T-helper 1 cell treated with Interleukin-12 subunit alpha and Interleukin-12 subunit beta and Interleukin-4 antibody, amounts not matched to agents 30 μg/mL and 1 μg/mL, for 36 hours (primary cell): Measurements from ENCODE around the gene LRRFIP1.
"Not testable (repeated sequence)": the region's sequence is repeated elsewhere in the genome, so short reads cannot be mapped to it uniquely, and the experiment has no call there.

ENCODE experiments used
- H3K27ac Mint-ChIP-seq: one replicate; pipeline ENCODE4 v1.8.0; 2021; ENCODE audit warnings: mild to moderate bottlenecking, mixed read lengths
- H3K27me3 Mint-ChIP-seq: one replicate; pipeline ENCODE4 v1.8.0; 2021; ENCODE audit warnings: low read depth, mixed read lengths
- H3K36me3 Mint-ChIP-seq: one replicate; pipeline ENCODE4 v1.8.0; 2021; ENCODE audit warnings: low read depth, mixed read lengths
- H3K4me1 Mint-ChIP-seq: one replicate; pipeline ENCODE4 v1.8.0; 2021; ENCODE audit warnings: low read depth, mixed read lengths
- H3K4me3 Mint-ChIP-seq: one replicate; pipeline ENCODE4 v1.8.0; 2021; ENCODE audit warnings: mild to moderate bottlenecking, moderate library complexity, mixed read lengths
- H3K9me3 Mint-ChIP-seq: one replicate; pipeline ENCODE4 v1.8.0; 2021; ENCODE audit warnings: mixed read lengths

Gene LRRFIP1

DNA sequence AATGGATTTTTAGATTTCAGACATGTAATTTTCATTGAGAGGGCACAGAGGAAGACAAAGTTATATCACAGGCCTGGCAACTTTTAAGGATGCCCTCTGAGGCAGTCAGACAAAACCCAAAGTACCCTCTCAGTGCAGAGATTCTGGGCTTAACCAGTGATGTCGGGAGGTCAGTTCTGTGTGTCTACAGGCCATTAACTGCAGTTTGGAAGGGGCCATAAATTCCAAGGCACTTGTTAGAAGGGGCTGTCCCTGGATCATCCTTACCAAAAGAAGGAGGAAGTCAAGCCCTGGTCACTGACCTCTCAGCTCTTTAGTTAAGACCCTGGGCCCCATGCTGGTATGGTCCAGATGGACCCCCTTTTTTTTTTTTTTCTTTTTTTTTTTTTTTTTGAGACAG is 60.7 kb downstream of the LRRFIP1 start:
- Mint-ChIP-seq H3K9me3 (no peaks in the 10 kb centered on the region), H3K4me3 (peak overlapping the region; percentile 82), H3K27me3 (no peaks in the 10 kb centered on the region), H3K27ac (peak overlapping the region; percentile 100), H3K4me1 (peaks cover 40% of the 10 kb centered on the region), H3K36me3 (peaks cover 1% of the 10 kb centered on the region)

DNA sequence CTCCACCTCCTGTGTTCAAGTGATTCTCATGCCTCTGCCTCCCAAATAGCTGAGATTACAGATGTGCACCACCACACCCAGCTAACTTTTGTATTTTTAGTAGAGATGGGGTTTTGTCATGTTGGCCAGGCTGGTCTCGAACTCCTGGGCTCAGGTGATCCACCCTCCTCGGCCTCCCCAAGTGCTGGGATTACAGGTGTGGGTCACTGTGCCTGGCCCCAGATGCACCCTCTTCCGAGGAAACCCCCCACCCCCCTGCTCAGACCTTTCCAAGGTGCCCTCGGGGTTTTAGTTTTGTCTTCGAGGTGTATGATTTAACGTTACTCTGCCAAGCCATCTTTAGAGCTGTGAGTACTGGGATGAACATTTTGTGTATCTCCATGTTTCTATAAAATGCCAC is 61.2 kb downstream of the LRRFIP1 start:
- H3K9me3 Mint-ChIP-seq, H3K4me3 Mint-ChIP-seq, H3K27me3 Mint-ChIP-seq, H3K36me3 Mint-ChIP-seq: not testable (repeated sequence)
- H3K27ac Mint-ChIP-seq = peak overlapping the region; percentile 100
- H3K4me1 Mint-ChIP-seq = peaks cover 44% of the 10 kb centered on the region

DNA sequence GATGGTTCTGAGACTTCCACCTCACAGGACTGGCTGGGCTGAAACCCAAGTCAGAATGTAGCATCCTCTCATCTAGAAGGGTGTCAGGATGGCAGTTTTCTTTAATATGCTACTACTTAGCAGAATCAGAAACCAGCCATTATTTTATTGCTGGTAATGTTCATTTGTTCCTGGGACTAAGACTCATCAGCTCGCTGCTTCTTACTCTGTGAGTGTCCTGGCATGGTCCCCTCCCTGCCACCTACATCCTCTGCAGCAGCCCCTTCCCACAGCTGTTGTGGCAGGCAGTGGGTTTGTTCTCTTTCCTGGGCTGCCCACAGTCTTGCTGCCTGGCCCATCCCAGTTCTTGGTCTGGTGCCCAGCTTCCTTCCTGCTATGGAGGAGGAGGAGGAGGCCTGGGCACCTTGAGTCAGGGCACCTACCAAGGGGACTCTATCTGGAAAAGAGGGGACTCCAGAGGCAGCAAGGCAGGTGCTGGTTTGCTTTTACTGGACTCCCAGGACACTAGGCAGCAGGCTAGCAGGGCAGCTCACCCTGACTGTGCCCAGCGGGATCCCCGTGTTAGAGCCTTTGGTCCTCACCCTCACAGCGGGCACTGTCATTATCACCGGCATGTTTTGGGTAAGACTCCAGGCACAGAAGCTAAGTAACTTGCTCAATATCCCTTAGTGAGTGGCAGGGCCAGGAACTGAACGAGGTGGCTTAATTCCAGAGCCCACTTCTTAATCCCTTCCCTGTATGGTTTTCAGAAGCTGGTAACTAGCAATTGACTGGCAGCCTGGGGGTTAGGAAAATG is 62.1 kb downstream of the LRRFIP1 start:
- H3K4me3 Mint-ChIP-seq = peak overlapping the region; percentile 75
- H3K4me1 Mint-ChIP-seq = peaks cover 52% of the 10 kb centered on the region
- no peaks in the 10 kb centered on the region for H3K27me3 Mint-ChIP-seq
- peak overlapping the region; percentile 78 for H3K27ac Mint-ChIP-seq
- no peaks in the 10 kb centered on the region for H3K9me3 Mint-ChIP-seq
- H3K36me3 Mint-ChIP-seq = peaks cover 14% of the 10 kb centered on the region

DNA sequence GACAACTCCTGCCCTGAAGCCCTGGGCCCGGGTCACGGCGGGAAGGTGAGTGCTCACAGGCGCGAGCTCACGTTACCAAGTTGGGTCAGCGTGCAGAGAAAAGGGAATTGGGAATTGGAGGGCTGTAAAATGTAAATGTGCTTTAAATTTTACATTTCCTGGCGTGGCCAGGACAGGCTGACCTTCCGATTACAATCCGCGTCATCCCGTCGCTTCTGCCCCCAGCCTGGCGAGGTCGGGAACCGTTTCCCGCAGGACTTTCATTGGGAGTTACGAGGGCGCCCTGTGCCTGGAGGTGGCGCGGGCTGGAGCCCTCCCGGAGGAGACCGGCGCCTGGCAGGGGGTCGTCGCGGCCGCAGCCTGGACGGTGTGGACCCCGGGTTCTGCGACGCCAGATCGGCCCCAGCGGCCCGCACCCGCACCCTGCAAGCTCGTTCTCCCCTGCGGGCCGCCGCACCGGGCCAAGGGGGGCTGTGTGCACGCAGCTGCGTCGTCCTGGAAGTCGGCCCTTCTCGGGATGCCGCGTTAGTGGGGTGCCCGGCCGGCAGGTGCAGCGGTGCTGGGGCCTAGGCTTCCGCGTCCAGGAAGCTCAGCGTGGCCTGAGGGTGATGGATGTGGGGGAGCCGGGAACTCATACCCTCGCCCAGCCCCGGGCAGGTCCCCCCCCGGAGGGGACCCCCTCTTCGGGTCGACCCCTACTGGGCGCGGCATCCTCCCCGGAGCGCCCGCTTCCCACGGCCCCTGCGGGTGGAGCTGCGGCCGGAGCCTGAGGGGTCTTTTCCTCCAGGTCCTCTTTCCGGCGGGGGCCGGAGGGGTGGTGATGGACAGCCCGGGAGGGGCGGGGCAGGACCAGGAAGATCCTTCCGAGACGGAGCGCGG is 63.9 kb downstream of the LRRFIP1 start:
- Mint-ChIP-seq H3K27ac (peak overlapping the region; percentile 55), H3K36me3 (peaks cover 12% of the 10 kb centered on the region), H3K4me1 (peaks cover 59% of the 10 kb centered on the region)

DNA sequence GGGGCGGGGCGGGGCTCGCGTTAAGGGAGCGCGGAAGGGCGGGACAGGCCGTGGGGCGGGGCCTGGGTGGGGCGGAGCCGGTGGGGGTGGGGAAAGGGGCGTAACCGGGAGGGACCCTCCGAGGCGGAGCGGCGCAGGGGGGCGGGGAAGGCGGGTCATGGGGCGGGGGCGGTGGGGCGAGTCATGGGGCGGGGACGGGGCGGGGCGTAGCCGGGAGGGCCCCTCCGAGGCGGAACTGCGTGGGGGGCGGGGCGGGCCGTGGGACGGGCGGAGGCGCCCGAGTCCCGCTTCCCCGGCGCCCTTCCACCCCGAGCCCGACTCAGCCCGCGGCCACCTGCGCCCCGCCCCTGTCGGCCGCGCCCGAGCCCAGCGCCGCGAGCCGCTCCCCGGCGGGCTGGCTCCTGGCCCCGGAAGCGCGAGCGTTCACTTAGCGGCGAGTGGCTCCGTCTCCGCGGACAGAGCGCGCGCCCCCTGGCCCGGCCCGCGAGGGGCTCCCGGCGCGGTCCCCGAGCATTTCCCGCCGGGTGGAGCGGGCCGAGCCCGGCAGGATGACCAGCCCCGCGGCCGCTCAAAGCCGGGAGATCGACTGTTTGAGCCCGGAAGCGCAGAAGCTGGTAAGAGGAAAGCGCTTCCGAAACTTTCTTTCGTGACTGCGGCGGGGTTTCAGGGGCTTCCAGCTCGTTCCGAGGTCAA is 64.7 kb downstream of the LRRFIP1 start:
- Mint-ChIP-seq H3K4me3 (peak overlapping the region; percentile 97), H3K9me3 (no peaks in the 10 kb centered on the region), H3K4me1 (peaks cover 57% of the 10 kb centered on the region), H3K27ac (peak overlapping the region; percentile 88), H3K27me3 (no peaks in the 10 kb centered on the region), H3K36me3 (peaks cover 12% of the 10 kb centered on the region)

More for the DNA sequence above, 63.9 kb downstream of the LRRFIP1 start:
- no peaks in the 10 kb centered on the region for H3K27me3 Mint-ChIP-seq
- peak overlapping the region; percentile 75 for H3K4me3 Mint-ChIP-seq
- no peaks in the 10 kb centered on the region for H3K9me3 Mint-ChIP-seq

DNA sequence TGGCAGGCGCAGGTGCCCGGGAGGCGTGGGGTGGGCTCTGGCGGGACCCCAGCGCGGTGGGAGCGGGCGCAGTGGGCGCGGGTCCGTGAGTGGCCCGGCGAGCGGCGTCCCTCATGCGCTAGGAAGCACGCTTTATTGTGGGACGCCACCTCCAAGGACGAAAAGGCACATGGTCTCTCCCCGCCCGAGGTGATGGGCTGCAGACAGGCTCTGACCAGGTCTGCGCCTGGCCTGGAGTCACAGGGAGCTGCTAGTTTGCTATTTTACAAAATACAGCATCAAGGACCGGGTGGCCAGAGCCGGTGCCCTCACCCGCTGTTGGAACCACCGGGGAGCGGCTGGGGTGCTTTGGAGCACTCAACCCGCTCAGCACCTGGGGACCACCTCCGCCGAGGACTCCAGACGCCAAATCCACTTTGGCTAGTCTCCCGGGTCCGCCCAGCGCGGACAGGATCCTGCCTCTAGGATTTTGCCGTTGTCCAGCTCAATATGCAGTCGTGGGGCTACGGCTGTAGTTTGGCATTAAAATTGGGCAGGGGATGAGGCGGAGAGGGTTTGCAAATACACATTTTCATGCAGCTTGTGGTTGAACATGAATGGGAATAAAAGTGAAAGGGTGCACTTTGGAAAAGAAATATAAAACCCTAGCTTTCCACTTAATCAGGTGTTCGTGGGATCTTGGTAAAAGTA is 65.4 kb downstream of the LRRFIP1 start:
- Mint-ChIP-seq H3K27ac (peak overlapping the region; percentile 88), H3K4me1 (peaks cover 58% of the 10 kb centered on the region), H3K9me3 (no peaks in the 10 kb centered on the region), H3K36me3 (peaks cover 13% of the 10 kb centered on the region), H3K27me3 (no peaks in the 10 kb centered on the region), H3K4me3 (peak overlapping the region; percentile 97)

DNA sequence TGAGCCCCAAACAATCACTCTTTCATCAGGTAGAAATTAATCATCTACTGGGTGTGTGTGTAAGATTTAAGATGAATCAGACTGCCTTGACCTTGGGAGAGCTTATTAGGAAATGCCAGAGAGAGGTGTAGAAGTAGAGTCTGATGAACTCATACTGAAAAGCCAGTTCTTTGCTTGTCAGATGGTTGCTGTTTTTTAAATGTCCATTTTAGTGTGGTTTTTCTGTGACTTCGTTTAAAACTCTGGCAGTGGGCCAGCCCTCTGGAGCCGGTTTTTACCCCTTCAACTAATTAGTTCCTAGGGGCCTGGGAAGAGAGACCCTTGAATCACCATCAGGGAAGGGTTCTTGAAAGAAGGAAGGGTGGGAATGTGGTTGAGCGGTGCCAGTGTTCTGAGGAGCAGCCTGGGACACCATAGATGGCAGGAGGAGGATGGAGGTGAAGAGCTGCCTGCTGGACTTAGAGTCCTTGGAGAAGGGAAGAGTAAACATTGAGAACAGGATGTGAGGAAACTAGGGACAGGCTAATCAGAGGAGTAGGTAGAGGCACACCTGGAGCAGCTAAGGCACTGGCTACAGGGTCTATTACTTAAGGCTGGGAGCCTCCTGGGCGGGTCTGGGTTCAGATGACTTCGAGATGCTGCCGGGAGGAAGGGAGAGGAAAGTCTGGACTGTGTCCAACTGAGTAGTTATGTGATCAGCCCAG is 66.1 kb downstream of the LRRFIP1 start:
- Mint-ChIP-seq H3K4me3 (peak overlapping the region; percentile 97), H3K27me3 (no peaks in the 10 kb centered on the region), H3K27ac (peak overlapping the region; percentile 88), H3K36me3 (peaks cover 15% of the 10 kb centered on the region), H3K9me3 (no peaks in the 10 kb centered on the region), H3K4me1 (peaks cover 62% of the 10 kb centered on the region)

DNA sequence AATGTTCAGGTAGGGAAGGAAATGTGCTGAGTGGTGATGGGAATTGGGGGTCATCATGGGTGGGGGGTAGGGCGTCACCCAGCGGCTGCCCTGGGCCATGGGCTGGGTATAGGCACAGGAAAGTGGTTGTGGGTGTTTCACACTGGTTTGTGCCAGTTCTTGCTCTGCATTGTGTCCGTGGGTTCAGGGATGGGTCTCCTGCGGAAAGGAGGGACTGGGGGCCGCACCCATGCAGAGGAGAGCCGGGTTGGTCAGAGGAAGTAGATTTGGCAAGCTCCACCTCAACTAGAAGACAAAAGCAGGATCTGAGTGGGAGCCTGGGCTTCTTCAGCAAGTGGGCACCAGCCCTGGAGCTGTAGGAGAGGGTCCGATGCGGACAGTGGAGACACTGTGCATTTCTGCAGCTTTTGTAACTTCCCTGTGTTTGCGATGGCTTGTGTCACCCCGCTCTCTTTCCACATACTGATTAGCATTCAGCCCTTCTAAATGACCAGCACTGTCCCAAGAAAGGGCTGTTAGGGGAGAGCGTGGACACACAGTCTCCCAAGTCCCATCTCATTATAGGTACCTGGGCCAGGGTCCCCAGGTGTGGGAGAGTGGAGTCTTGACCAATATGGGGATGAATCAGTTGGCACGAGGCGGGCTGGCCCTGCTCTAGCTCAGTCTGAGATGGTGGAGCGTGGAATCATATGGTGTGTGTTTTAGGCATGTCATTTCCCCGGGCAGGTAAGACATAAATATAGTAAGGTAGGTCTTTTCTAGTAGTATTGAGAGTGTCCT is 67.2 kb downstream of the LRRFIP1 start:
- H3K4me1 Mint-ChIP-seq = peaks cover 58% of the 10 kb centered on the region
- peaks cover 17% of the 10 kb centered on the region for H3K36me3 Mint-ChIP-seq
- H3K9me3 Mint-ChIP-seq = no peaks in the 10 kb centered on the region
- H3K27ac Mint-ChIP-seq = peak overlapping the region; percentile 88
- peak overlapping the region; percentile 97 for H3K4me3 Mint-ChIP-seq
- H3K27me3 Mint-ChIP-seq = no peaks in the 10 kb centered on the region

DNA sequence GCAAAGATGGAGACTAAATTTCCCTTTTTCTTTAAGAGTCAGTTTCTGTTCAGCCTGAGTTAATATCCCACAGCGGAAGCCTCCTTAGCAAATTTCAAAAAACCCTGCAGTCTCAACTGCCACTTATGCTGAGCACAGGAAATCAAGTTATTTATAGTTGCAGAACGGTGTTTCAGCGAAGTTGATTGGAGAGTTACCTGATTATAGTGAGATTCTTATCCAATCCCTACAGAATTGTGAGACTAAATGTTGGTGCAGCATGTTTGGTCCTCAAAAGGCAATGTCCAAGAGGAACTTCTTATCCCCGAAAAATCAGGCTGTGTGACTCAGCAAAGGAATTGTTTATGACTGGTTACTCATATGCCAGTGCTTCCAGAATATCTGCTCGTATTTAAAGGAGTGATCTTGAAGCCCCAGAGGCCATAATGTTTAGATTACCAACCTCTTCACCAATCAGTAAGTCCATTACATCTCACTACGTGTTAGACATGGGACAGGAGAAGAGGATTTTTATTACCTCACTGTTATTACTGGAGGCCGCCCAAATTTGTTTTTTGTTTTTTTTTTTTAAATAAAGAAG is 67.9 kb downstream of the LRRFIP1 start:
- Mint-ChIP-seq H3K27ac (peak overlapping the region; percentile 88), H3K27me3 (no peaks in the 10 kb centered on the region), H3K36me3 (peaks cover 17% of the 10 kb centered on the region), H3K4me1 (peaks cover 58% of the 10 kb centered on the region), H3K4me3 (peak overlapping the region; percentile 97), H3K9me3 (no peaks in the 10 kb centered on the region)

DNA sequence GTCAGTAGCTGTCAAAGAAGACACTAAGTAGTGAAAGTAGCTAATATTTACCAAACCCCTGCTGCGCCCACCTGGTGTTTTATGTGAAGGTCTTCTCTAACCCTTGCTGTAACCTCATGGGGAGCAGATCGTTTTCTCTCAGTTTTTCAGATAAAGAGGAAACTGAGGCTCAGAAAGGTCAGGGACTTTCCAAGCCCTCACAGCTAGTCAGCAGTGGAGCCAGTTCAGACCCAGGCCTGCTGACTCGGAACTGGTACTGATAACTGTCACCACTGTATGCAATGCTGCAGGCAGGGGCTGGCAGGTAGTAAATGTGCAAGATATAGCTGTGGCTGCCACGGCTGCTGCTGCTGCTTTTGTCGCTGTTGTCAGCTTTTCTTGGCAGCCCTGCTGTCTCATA is 69.1 kb downstream of the LRRFIP1 start:
- peak overlapping the region; percentile 97 for H3K4me3 Mint-ChIP-seq
- H3K36me3 Mint-ChIP-seq = peaks cover 20% of the 10 kb centered on the region
- no peaks in the 10 kb centered on the region for H3K27me3 Mint-ChIP-seq
- H3K27ac Mint-ChIP-seq = peak overlapping the region; percentile 88
- H3K4me1 Mint-ChIP-seq = peaks cover 66% of the 10 kb centered on the region
- H3K9me3 Mint-ChIP-seq = no peaks in the 10 kb centered on the region

DNA sequence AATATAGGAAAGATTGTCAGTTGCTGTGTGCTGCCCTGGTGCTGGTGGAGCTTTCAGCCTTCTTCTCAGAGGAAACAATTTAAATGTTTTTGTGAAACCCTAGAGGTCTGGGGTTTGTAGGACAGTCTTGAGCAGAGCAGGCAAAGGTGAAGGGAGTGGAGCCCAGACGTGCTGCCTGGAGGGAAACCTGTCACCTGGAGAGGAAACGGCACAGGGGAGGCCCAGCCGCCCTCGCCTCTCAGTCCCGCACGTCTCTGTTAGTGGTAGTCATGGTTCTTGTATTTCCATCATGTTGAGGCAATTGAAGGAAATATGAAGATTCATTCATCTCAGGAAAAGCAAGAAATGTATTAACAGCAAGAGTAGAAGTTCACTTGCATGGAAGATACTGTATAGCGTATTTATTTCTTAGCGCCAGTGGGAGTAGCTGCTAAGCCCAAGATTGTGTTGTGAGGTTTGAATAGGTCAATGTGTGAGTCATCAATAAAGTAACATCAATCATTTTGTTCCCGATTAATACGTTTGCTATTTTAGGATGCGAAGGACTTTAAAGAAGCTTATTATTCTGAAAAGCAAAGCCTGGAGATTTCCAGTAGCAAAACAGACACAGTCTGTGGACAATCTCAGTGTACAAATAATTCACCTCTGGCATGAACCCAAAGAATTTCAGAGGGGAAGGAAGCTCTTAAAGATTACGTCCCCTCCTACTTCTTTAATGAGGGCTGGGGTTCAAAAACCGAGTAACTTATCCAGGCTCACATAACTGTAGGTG is 70.4 kb downstream of the LRRFIP1 start:
- Mint-ChIP-seq H3K4me1 (peaks cover 79% of the 10 kb centered on the region), H3K4me3 (peak overlapping the region; percentile 97), H3K36me3 (peaks cover 20% of the 10 kb centered on the region), H3K27me3 (no peaks in the 10 kb centered on the region), H3K9me3 (no peaks in the 10 kb centered on the region), H3K27ac (peak overlapping the region; percentile 88)

DNA sequence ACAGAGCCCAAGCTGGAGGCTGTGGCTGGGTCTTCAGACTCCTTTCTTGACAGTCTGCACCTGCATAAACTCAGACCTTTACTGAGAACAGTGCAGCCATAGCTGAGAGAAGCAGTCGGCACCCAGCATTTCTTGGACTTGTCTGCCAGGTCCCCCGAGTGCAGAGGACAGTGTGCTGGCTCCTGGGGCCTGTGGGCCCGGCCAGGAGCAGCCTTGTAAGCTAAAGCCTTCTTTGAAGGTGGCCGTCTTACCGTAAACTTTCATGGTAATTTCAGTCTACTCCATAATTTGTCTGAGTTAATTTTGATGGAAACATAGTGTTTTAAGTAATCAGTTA is 70.9 kb downstream of the LRRFIP1 start:
- Mint-ChIP-seq H3K27me3 (no peaks in the 10 kb centered on the region), H3K9me3 (no peaks in the 10 kb centered on the region), H3K36me3 (peaks cover 18% of the 10 kb centered on the region), H3K4me3 (peak overlapping the region; percentile 97), H3K4me1 (peaks cover 83% of the 10 kb centered on the region), H3K27ac (peak overlapping the region; percentile 88)
